Measurements from ENCODE around the gene RIPOR2.
"Not testable (repeated sequence)": the region's sequence is repeated elsewhere in the genome, so short reads cannot be mapped to it uniquely, and the experiment has no call there.

RIPOR2 gene

DNA sequence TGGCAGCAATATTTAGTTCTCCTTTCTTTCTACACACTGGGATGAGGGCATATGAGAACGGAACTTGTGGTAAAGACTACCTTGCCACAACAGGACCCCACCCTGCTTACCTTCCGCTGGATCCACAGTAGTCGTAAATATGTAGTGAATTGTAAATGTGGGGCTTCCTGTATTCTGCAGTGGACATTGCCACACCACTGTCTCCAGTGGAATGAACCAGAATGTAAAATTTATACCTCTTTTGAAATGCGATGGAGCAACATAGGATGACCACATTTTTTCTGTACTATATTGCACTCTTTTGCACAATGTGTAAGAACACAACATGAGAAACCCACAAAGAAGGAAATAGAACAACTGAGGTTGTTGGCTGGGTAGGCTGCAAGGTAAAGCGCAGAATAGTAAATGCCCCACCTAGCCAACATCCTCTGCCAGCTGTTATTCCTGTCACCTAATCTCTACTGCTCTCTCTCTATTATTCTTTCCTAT is 16.1 kb upstream of the RIPOR2 start:
- DNase-seq (ENCODE audit: low spot score) = no peak

DNA sequence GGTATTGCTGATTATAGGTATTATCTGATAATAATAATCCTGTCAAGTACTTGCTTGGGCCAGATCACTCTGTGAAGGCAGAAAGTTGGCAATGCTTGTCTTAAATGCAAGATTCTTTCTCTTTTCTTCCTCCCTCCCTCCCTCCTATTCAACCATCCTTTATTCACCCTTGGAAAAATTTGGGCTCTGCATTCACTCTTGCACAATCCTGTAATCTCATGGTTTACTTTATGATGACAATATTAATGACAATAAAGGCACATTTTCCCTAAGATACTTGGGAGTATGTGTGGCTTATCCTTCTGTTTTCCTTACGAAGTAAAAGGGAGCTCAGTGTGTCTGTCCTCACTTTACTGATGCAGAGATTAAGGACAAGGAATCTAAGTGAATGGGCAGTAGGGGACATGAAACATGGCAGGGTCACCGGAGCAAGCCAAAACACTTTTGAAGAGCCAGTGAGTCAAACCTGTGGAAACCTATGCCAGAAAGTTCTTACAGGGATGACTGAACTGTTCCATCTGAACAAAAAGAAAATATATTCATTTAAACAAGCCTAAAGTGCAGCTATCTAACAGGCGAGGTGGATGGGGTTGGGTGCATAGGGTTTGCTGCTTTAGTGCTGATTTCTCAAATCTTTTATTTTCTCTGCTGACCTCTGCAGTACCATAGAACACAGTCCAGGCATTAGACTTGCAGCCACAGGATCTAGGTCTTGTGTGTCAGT is 14.6 kb upstream of the RIPOR2 start:
- no peak for DNase-seq (ENCODE audit: low spot score)

DNA sequence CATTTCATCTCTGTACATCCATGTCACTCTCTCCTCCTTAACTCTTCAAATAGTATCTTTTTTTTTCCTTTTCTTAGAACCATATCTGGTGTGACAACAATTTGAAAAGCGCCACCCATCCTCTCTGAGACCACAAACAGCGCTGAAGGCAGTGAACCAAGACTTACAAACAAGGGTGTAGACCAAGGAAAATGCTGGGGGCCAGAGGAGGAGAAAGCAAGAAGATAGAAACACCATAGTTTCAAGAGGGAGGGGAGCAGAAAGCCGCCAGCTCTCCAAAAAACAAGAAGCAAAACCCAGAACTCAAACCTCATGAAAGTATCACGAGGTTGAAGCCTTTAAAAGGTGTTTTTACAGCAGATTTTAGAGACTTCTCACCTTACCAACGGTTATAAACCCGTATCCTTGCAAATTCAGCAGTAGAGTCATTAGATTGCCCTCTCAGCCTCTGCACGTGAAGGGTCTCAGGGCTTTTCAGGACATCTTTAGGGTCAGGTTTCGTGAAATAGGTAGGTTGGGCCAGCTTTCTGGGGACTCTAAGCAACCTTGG is 13.3 kb upstream of the RIPOR2 start:
- no peak for DNase-seq (ENCODE audit: low spot score)

DNA sequence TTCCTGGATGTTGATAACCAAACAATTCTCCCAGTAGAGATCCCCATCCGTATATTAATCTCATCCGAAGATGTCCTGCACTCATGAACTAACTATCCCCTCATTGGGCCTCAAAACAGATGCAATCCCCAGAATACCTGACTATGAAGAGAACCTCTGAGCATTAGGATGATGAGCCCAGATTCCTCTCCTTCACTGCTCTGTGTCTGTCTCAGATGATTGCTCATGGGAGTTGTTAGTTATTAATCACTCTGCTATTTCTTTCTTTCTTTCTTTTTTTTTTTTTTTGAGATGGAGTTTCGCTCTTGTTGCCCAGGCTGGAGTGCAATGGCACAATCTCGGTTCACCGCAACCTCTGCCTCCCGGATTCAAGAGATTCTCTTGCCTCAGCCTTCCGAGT is 12.5 kb upstream of the RIPOR2 start:
- not testable (repeated sequence) for DNase-seq (ENCODE audit: low spot score)

DNA sequence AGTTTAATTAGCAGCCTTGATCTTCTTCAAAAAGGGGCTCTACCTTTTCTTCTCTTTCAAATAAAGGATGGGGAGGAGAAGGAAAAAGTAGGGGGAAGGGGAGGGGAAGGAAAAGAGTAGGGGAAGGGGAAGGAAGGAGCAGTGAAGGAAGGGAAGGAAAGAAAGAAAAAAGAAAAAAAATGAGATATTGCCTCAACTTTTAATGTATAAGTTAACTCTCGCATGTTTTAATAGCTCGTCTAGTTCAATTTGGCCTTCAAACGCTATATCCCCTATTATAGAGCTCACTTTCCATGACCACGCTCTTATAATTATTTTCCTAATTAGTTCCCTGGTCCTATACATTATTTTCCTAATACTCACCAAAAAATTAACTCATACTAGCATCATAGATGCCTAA is 11.9 kb upstream of the RIPOR2 start:
- DNase-seq (ENCODE audit: low spot score) = no peak

DNA sequence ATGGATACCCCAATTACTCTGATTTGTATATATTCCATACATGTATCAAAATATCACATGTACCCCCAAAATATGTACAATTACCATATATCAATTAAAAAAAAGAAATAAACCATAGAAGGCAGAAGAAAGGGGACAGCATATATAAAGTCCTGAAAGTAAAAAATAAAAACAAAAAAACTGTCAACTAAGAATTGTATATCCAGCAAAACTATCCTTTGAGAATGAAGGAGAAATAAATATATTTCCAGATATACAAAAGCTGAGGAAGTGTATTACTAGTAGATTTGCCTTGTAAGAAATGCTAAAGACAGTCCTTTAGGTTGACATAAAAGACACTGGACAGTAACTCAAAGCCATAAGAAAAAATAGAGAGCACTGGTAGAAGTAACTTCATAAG is 9.3 kb upstream of the RIPOR2 start:
- DNase-seq (ENCODE audit: low spot score) = no peak

DNA sequence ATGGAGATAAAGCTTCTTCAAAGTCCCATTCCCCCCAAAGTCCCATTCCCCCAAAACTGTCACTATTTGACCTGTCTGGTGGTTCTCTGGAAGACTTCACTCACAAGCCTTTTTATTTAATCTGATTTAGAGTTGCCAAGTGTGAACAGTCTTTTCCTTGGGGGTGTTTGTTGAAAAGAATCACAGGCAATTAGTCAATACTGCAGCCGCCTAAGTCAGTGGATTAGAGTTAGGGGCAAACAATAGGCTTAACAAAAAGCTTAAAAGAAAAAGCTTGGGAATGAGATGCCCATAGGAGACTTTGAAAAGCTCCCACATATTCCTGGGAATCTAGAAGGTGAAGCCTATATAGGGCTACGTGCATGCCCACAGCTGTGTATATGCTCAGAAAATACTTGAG is 8.0 kb upstream of the RIPOR2 start:
- no peak for DNase-seq (ENCODE audit: low spot score)

DNA sequence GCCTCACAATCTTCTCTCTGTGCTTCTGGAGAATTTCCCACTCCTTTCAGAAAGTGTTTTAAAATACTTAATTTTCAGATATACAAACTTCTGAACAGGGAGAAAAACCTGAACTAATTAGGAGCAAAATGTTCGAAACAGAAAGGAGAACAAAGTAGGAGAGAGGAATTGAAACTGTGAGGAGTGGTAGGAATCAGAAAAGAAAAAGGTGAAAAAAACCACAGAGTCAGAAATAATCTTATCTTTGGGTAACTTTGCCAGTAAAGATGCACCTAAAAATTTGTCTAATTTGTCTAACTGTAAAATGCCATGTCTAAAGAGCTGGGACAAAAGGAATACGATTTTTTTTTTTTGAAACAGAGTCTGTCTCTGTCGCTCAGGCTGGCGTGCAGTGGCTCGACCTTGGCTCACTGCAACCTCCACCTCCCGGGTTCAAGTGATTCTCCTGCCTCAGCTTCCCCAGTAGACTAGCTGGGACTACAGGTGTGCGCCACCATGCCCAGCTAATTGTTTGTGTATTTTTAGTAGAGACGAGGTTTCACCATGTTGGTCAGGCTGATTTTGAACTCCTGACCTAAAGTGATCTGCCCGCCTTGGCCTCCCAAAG is 4.7 kb upstream of the RIPOR2 start:
- no peak for DNase-seq (ENCODE audit: low spot score)

DNA sequence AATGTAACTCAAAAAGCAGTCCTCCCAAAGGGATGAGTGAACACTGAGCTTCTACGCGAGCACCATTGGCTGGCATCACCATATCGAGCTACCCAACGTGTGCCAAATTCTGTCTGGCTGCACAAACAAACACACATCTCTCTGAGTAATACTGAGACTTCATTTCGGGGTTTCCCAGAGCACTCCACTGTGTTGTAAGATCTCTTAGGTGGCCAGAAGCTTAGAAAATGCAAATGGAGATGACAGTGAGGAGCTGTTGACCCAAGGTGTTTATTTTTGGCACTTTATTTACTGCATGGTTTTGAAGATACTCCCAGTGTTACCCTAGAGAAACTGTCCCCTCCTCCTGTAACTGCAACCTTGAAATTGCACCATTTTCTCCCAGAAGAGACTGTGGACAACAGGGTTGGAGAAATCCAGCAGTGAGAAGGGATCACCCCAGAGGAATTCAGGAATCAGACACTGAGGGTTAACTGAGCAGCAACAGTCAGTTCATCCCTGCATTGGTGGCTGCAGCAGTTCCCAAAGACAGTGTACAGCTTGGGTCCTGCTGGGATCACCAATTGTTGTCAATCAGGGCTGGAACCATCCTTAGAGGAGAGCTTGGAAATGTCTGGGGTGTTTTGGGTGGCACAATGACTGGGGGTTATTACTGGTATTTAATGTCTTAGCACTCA is 1.0 kb upstream of the RIPOR2 start:
- no peak for DNase-seq (ENCODE audit: low spot score)

DNA sequence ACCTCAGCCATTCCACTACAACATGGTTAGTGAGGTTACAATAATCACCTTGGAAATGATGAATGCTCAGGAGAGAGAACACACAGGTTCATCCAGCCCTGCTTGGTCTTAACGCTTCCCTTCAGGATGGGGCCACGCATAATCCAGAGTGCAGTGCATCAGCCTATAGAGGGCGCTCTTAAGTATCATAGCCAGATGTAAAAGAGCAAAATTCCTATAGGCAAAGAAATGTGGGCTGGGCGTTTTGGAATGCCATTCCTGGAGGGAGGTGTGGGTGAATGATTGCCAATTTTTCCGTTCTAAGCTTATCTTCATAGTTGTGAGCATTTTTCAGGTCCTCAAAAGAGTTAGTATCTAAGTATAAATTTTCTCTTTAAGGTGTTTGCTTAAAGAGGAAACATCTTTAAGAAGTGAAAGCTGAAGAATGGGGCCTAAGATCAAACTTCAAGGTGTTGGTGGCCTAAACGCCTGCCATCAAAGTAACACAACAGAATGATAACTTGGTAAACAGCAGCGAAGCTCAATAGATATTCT is 1.8 kb downstream of the RIPOR2 start:
- DNase-seq (ENCODE audit: low spot score) = no peak

DNA sequence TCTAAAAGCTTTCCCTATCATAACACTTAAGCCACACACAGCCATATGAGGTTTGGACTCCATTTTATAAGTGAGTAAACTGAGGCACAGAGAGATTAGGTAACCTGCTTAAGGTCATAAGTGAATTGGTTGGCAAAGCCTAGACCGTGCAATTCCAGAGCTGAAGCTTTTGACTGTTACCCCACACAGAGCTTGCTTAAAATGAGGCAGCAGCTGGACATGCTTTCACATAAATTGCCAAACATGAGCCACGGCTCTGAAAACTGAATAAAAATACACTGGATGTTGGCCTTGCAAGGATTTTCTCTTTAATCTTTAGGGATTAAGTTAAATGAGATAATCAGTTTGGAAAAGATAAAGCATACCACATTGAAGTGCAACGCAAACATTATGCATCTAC is 2.5 kb downstream of the RIPOR2 start:
- DNase-seq (ENCODE audit: low spot score) = no peak

DNA sequence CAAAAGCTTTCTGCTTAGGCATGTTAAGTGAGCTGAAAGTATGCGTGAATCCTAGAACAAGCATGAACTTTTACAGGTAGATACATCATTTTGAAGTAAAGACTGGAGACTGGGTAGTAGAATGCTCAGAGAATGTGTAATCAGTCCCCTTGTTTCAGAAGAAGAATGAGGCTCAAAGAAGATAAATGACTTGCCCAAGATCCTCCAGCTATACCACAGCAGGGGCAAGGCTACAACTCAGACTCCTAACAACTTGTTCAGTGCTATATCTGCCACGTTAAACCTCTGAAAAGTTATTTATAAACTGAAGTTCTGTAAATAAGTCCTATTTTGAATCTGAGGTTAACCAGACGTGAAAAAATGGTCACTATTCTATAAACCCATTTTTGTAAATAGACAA is 2.9 kb downstream of the RIPOR2 start:
- DNase-seq (ENCODE audit: low spot score) = no peak

DNA sequence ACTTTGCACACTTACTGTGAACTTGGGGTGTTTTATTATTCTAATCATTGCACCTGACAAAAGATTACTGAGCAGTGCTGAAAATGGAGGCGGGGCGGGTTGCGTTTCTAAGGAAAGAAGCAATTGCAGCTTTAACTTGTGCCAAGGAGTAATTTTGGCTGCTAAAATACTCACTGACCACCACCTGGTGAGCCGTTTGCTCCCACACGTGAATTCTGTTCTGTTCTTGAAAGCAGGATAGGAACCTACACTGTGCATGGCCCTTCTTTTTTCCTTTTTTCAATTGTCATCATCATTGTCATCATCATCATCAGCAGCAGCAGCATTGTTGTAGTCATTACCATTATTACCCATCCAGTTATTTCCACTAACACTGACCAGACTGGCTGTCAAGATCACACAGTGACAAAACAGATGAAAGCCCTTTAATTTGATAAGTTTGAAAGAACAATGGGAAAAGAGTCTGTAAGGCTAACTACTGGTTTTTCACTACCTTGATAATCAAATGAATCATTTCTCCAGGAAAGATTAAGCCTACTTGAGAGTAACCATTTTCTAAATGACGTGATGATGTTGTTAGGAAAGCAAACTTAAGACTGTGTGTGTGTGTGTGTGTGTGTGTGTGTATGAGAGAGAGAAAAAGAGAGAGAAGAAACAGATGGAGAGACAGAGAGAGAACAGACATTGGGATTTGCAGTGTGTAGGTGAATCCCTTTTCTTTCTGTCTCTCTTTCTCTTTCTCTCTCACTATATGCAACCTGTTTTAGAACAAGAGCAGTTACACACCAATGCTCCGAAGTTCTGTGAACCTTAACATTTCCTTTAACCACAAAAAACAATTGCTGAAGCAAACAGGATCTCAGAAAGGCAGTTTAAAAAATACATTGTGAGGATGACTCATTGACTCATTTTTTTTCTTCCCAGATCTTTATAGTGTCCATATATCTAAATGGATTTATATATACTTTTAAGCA is 3.8 kb downstream of the RIPOR2 start:
- DNase-seq (ENCODE audit: low spot score) = no peak

DNA sequence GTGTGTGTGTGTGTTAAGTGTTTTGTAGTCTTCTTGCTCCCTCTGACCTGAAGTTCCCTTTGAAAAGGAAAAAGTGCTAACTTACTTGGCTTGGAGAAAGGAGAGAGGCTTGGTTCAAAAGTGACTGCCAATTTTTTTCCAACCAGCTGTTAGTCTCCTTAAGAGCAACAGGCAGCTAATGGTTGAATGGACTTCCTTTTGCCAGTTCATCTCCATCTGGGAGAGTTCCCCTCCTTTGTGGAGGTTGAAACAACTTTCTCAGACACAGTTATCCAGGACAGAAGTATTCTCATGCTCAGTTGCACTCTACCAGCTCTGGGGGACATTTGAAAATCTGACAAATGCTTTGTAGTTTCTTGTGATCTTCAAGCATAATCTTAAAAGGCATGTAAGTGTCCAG is 4.5 kb downstream of the RIPOR2 start:
- DNase-seq (ENCODE audit: low spot score) = no peak

DNA sequence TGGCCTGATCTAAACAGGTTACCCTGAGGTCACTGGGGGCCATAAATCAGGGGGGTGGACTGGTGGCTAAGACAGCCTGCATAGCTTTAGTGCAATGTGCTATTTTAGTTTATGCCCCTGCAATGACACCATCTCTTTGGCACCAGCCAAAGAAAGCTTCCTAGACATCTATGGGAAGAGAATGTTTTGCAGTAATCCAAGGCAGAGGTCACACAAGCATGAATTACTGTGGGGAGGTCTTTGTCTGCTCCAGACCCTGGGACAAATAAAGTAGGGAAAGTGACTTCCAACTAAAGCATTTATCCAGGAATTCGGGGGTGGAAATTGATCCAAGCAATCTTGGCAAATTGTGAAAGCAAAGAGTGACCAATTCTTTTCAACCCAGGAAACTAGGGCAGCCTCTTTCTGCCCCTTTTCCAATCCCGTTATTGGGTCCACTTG is 5.3 kb downstream of the RIPOR2 start:
- DNase-seq (ENCODE audit: low spot score) = no peak

DNA sequence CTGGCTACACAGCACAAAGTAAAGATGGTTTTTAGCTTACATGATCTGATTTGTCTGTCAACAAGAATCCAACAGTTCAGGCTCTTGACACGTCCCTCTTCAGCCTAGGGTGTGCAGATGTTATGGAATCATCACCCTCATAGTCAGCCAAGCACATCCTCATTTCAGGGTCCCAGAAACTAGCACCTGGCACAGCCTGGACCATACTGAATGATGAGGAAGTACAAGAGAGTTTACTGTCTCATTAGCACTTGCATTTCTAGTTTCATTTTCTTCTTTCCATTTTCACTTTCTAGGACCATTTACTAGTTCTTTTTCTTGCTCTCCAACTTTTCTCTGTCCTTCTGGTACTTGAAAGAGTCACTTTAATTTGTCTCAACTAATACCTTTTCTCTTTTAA is 6.5 kb downstream of the RIPOR2 start:
- DNase-seq (ENCODE audit: low spot score) = no peak

DNA sequence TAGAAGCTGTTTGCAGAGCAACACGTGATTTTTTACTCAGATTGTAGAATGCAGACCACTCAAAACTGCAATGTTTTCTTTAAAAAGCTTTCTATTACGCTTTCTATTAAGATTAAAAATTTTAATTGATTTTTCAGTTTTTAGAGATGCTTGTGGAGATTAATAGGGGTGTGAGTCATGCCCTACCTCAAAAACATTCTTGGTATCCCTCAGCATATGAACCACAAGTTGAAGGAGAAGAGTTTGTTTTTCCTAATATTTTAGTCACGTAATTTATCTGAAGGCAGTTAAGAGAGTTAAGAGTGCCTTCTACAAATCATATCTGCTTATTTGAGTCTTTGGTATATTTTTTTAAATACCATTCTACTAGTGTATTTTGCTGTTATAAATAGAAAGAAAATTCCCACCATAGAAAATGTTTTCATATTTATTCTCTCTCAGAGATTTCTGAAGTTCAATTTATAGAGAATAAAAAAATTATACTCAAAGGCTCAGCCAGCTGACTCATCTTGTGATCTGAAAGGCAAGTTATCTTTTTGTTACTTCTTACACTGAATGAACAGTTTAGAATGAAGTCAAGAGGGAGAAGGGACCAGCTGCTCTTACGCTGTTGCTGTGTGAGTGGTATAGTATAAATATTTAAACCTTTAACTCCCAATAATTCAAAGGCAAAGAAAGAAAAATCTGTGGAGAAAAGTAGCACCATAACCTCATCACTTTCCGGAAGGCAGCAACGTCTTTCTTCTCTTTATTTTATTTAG is 7.6 kb downstream of the RIPOR2 start:
- no peak for DNase-seq (ENCODE audit: low spot score)

DNA sequence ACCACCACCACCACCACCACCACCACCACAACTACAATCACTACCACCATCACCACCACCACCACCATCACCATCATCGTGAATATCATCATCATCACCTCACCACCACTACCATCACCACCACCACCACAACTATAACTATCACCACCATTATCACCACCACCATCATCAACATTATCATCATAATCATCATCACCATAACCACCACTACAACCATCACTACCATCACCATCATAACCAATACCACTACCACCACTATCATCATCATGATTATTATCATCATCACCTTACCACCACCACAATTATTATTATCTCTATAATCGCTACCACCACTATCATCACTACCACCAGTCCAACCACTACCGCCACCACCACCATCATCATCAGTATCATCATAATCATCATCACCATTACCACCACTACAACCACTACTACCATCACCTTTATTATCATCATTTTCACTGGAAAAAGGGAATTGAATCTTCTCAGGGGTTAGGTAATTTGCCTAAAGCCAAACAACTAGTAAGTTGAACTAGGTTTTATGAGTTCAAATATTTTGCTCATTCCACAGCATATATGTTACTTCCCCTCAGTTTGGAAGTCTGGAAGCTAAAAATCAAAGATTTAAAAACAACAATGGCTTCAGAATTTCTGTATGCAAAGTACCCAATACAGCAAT is 8.3 kb downstream of the RIPOR2 start:
- DNase-seq (ENCODE audit: low spot score) = no peak

DNA sequence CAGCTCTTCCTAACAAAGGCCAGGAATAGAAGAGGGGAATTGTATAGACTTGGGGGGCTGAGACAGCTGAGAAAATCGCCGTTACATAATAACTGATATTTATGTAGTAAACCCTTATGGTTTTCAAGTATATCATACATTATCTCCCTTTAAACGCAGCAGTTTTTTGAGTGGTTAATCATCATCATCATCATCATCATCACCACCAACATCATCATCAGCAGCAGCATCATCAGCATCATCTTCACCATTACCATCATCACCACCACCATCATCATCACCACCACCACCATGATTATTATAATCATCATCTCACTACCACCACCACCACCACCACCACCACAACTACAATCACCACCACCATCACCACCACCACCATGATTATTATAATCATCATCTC is 9.1 kb downstream of the RIPOR2 start:
- not testable (repeated sequence) for DNase-seq (ENCODE audit: low spot score)

DNA sequence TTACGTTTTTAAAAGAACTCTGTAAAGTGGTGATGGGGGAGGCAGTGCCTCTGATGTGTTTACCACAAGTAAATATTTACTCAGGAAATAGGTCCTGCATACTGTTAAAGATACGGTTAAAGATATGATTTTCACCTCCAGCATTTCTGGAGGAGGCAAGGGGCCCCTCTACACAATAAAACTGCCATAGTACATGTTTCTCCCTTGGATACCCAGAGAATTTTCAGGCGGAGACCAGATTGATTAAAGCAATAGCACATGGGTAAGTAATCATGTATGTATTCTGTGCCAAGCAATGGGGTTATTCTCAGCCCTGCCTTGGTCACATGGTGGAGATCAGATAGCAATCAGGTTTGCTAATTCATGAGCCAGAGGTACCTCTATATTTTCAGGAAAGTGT is 9.6 kb downstream of the RIPOR2 start:
- DNase-seq (ENCODE audit: low spot score) = no peak
